ENCODE measurements around the gene ARAP1. TPM values are rescaled to one million over a fixed set of nuclear protein-coding genes. Genes with fewer than 3 reads are reported as not detected.
A peak's percentile ranks its signal among the peaks of the same experiment; 100 is the strongest.

ARAP1 gene
- total and polyA plus RNA-seq, 3 experiments from 2014 or later, result 39.8 to 64.0 (median 61.2) TPM

- no peaks in the 10 kb centered on the region for H3K36me3 Mint-ChIP-seq
- Histone ChIP-seq H3K27me3 (ENCODE audit: insufficient read depth, low read length, poor library complexity, severe bottlenecking) (peaks cover 25% of the 10 kb centered on the region), H3K4me1 (ENCODE audit: insufficient read depth, low read length) (peaks cover 5% of the 10 kb centered on the region), H3K36me3 (ENCODE audit: insufficient read depth, low read length) (no peaks in the 10 kb centered on the region), H3K9me3 (ENCODE audit: low read length) (no peaks in the 10 kb centered on the region), H3K27ac (ENCODE audit: low read depth, low read length) (no peak overlapping the region), H3K4me3 (ENCODE audit: low read length) (peak overlapping the region; percentile 55)
- ChIA-PET POLR2A (no interaction called here), CTCF (interaction anchor here (1.2 to 4.1 kb wide), 4 partner anchors 53 to 171 kb away, joined by 3 to 28 read pairs (median 19); no protein-coding TSS in a partner anchor)
- H3K9me3 Mint-ChIP-seq, result peaks cover 0 to 2% (median 0%) of the 10 kb centered on the region in 5 donors
- H3K27ac Mint-ChIP-seq, result peak overlapping the region in 1 of 8 donors; percentile 83
- DNase-seq, result peak in 1 of 5 donors; percentile 9
- peak overlapping the region in 5 of 7 donors; percentile 47 to 84 (median 71) for H3K4me3 Mint-ChIP-seq
- no peaks in the 10 kb centered on the region for H3K4me1 Mint-ChIP-seq
- H3K27me3 Mint-ChIP-seq, result peaks cover 4 to 6% of the 10 kb centered on the region in 2 donors
Observed at GRCh38 chr11:72642043-72642883, 109.9 kb downstream of the ARAP1 start.

DNA sequence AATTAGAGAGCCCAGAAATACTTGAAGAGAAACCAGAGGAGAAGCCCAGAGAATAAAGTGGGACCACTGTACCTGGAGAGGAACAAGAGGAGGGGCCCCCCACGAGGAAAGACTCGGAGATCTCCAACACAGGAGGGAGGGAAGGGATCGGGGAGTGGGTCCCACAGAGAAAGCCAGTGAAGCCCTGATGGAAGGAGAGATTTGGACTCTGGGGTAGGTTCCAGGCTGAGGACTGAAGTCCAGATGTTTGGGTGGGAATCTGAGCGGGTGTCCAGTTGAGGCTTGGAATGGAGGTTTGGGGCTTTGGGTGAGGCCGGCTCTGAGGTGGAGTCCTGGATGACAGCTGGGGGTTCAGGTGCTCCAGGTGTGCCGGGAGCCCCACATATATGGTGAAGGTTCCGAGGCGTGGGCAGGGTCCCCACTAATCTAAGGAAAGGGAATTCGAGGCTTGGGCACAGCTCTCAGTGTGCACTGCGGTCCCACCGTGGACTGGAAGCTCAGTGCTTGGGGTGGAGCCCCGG is 110.6 kb downstream of the ARAP1 start:
- H3K9me3 ChIP-seq (ENCODE audit: low read length), result no peaks in the 10 kb centered on the region
- peaks cover 26% of the 10 kb centered on the region for H3K27me3 ChIP-seq (ENCODE audit: insufficient read depth, low read length, poor library complexity, severe bottlenecking)
- H3K27ac ChIP-seq (ENCODE audit: low read depth, low read length), result no peak overlapping the region
- no peaks in the 10 kb centered on the region for H3K36me3 ChIP-seq (ENCODE audit: insufficient read depth, low read length)
- DNase-seq, result no peak
- H3K4me3 Mint-ChIP-seq, result peak overlapping the region in 1 of 7 donors; percentile 84
- POLR2A ChIA-PET, result no interaction called here
- peak overlapping the region in 1 of 8 donors; percentile 83 for H3K27ac Mint-ChIP-seq
- no peaks in the 10 kb centered on the region for H3K36me3 Mint-ChIP-seq
- no peak overlapping the region for H3K4me3 ChIP-seq (ENCODE audit: low read length)
- no peaks in the 10 kb centered on the region for H3K4me1 Mint-ChIP-seq
- CTCF ChIA-PET, result interaction anchor here (1.2 to 3.1 kb wide), 2 partner anchors 55 to 170 kb away, joined by 3 to 28 read pairs; no protein-coding TSS in a partner anchor
- peaks cover 5% of the 10 kb centered on the region for H3K4me1 ChIP-seq (ENCODE audit: insufficient read depth, low read length)
- peaks cover 4 to 10% of the 10 kb centered on the region in 2 donors for H3K27me3 Mint-ChIP-seq
- H3K9me3 Mint-ChIP-seq, result peaks cover 0 to 2% (median 0%) of the 10 kb centered on the region in 5 donors

- no peak overlapping the region for H3K4me3 ChIP-seq (ENCODE audit: low read length)
- no peak overlapping the region for H3K27ac ChIP-seq (ENCODE audit: low read depth, low read length)
- H3K36me3 Mint-ChIP-seq, result no peaks in the 10 kb centered on the region
- no peaks in the 10 kb centered on the region for H3K36me3 ChIP-seq (ENCODE audit: insufficient read depth, low read length)
- CTCF ChIA-PET, result no interaction called here
- H3K4me1 ChIP-seq (ENCODE audit: insufficient read depth, low read length), result peaks cover 5% of the 10 kb centered on the region
- no peaks in the 10 kb centered on the region for H3K4me1 Mint-ChIP-seq
- H3K27ac Mint-ChIP-seq, result no peak overlapping the region
- H3K27me3 ChIP-seq (ENCODE audit: insufficient read depth, low read length, poor library complexity, severe bottlenecking), result peaks cover 26% of the 10 kb centered on the region
- DNase-seq, result no peak
- H3K4me3 Mint-ChIP-seq, result no peak overlapping the region
- POLR2A ChIA-PET, result no interaction called here
- H3K9me3 Mint-ChIP-seq, result peaks cover 0 to 2% (median 0%) of the 10 kb centered on the region in 5 donors
- H3K27me3 Mint-ChIP-seq, result peaks cover 12 to 19% of the 10 kb centered on the region in 2 donors
- no peaks in the 10 kb centered on the region for H3K9me3 ChIP-seq (ENCODE audit: low read length)
Observed at GRCh38 chr11:72639502-72640375, 112.5 kb downstream of the ARAP1 start.

- Histone ChIP-seq H3K36me3 (ENCODE audit: insufficient read depth, low read length) (no peaks in the 10 kb centered on the region), H3K27me3 (ENCODE audit: insufficient read depth, low read length, poor library complexity, severe bottlenecking) (peaks cover 26% of the 10 kb centered on the region), H3K9me3 (ENCODE audit: low read length) (no peaks in the 10 kb centered on the region), H3K27ac (ENCODE audit: low read depth, low read length) (no peak overlapping the region), H3K4me3 (ENCODE audit: low read length) (no peak overlapping the region), H3K4me1 (ENCODE audit: insufficient read depth, low read length) (peaks cover 5% of the 10 kb centered on the region)
- DNase-seq, result no peak
- Mint-ChIP-seq H3K27ac (no peak overlapping the region), H3K9me3 (no peaks in the 10 kb centered on the region), H3K4me1 (no peaks in the 10 kb centered on the region), H3K4me3 (no peak overlapping the region), H3K36me3 (no peaks in the 10 kb centered on the region), H3K27me3 (peaks cover 9 to 21% of the 10 kb centered on the region in 2 donors)
- CTCF ChIA-PET, result interaction anchor here (0.9 to 1.3 kb wide), 3 partner anchors 48 to 167 kb away, joined by 4 read pairs; no protein-coding TSS in a partner anchor
- POLR2A ChIA-PET, result no interaction called here
Observed at GRCh38 chr11:72637926-72638325, 114.3 kb downstream of the ARAP1 start.

DNA sequence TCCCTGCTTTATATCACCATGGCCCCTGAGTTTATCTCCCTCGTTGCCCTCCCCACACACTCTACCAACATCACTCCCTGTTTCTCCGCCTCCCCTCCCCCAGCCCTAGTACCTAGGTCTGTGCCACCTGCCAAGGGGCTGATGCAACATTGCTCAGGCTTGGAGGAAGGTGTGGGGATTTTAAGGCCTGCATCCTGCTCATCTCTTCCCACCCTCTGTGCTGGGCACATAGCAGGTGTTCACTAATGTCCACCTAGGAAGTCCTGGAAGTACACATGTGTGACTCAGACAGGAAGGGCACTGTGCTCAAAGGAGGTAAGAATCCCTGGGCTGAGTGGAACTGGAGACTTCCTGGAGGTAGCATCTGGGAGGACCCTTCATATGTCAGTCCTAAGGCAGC is 115.0 kb downstream of the ARAP1 start:
- Mint-ChIP-seq H3K27ac (no peak overlapping the region), H3K36me3 (no peaks in the 10 kb centered on the region), H3K4me3 (no peak overlapping the region), H3K4me1 (no peaks in the 10 kb centered on the region), H3K27me3 (peaks cover 9 to 21% of the 10 kb centered on the region in 2 donors), H3K9me3 (no peaks in the 10 kb centered on the region)
- H3K9me3 ChIP-seq (ENCODE audit: low read length), result no peaks in the 10 kb centered on the region
- DNase-seq, result no peak
- H3K36me3 ChIP-seq (ENCODE audit: insufficient read depth, low read length), result no peaks in the 10 kb centered on the region
- H3K4me1 ChIP-seq (ENCODE audit: insufficient read depth, low read length), result peaks cover 5% of the 10 kb centered on the region
- peaks cover 26% of the 10 kb centered on the region for H3K27me3 ChIP-seq (ENCODE audit: insufficient read depth, low read length, poor library complexity, severe bottlenecking)
- ChIA-PET CTCF (no interaction called here), POLR2A (no interaction called here)
- H3K4me3 ChIP-seq (ENCODE audit: low read length), result no peak overlapping the region
- H3K27ac ChIP-seq (ENCODE audit: low read depth, low read length), result no peak overlapping the region

DNA sequence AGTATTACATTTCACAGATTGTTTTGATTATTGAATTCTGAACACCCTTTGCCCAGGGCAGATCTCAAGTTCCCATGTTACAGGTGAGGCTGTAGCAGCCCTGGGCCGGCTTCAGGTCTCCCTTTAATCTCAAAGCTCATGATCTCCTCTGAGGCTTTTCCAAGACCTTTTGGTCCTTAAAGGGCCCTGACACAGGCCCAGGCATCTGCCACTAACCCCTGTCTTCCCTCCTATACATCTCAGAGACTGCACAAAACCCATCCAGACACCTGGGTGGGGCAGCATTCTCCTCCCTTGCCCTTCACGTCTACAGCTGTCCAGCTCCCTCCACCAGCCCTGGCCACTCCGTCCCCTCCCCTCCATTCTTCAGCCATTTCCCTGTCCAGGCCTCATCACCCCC is 115.8 kb downstream of the ARAP1 start:
- ChIA-PET POLR2A (no interaction called here), CTCF (interaction anchor here (1.0 kb wide), 1 partner anchor 32 kb away, joined by 3 read pairs; no protein-coding TSS in a partner anchor)
- Histone ChIP-seq H3K27me3 (ENCODE audit: insufficient read depth, low read length, poor library complexity, severe bottlenecking) (peaks cover 20% of the 10 kb centered on the region), H3K4me3 (ENCODE audit: low read length) (no peak overlapping the region), H3K27ac (ENCODE audit: low read depth, low read length) (no peak overlapping the region), H3K36me3 (ENCODE audit: insufficient read depth, low read length) (no peaks in the 10 kb centered on the region), H3K9me3 (ENCODE audit: low read length) (no peaks in the 10 kb centered on the region), H3K4me1 (ENCODE audit: insufficient read depth, low read length) (no peaks in the 10 kb centered on the region)
- H3K9me3 Mint-ChIP-seq, result no peaks in the 10 kb centered on the region
- H3K27me3 Mint-ChIP-seq, result peaks cover 9 to 21% of the 10 kb centered on the region in 2 donors
- peak overlapping the region in 1 of 8 donors; percentile 23 for H3K27ac Mint-ChIP-seq
- DNase-seq, result no peak
- H3K4me1 Mint-ChIP-seq, result no peaks in the 10 kb centered on the region
- H3K36me3 Mint-ChIP-seq, result no peaks in the 10 kb centered on the region
- H3K4me3 Mint-ChIP-seq, result no peak overlapping the region

DNA sequence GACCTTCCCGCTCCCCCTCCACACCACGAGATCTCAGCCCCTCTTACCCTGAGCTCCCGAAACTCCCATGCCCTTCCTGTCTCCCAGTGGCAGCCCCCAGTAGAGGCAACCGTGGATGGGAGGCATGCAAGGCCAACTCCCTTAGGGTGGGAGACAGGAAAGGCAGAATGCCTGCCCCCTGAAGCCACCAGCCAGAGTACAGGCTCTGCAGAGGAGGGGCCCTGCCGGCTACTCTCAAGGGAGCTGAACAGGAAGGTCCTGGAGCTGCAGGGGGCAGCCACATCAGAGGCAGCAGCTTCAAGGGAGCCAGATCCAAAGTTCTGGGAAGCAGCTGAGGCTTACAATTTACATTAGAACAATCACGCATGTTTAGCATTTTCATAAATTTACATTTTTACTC is 116.3 kb downstream of the ARAP1 start:
- Histone ChIP-seq H3K4me3 (ENCODE audit: low read length) (no peak overlapping the region), H3K4me1 (ENCODE audit: insufficient read depth, low read length) (no peaks in the 10 kb centered on the region), H3K9me3 (ENCODE audit: low read length) (no peaks in the 10 kb centered on the region), H3K36me3 (ENCODE audit: insufficient read depth, low read length) (no peaks in the 10 kb centered on the region), H3K27ac (ENCODE audit: low read depth, low read length) (no peak overlapping the region), H3K27me3 (ENCODE audit: insufficient read depth, low read length, poor library complexity, severe bottlenecking) (peaks cover 16% of the 10 kb centered on the region)
- H3K4me3 Mint-ChIP-seq, result no peak overlapping the region
- peaks cover 9 to 21% of the 10 kb centered on the region in 2 donors for H3K27me3 Mint-ChIP-seq
- H3K4me1 Mint-ChIP-seq, result no peaks in the 10 kb centered on the region
- no peaks in the 10 kb centered on the region for H3K36me3 Mint-ChIP-seq
- no peak for DNase-seq
- H3K27ac Mint-ChIP-seq, result no peak overlapping the region
- H3K9me3 Mint-ChIP-seq, result no peaks in the 10 kb centered on the region
- CTCF ChIA-PET, result interaction anchor here (1.0 to 1.3 kb wide), 2 partner anchors 31 to 165 kb away, joined by 3 to 4 read pairs; no protein-coding TSS in a partner anchor
- POLR2A ChIA-PET, result no interaction called here

All from CD8-positive, alpha-beta memory T cell (primary cell).